HG03520 (cell line): ENCODE data around the gene GSC2.
"Not testable (repeated sequence)": the region's sequence is repeated elsewhere in the genome, so short reads cannot be mapped to it uniquely, and the experiment has no call there.

Experiments
- ATAC-seq: cut with Tn5 transposase; IDR thresholded peaks from one replicate; pipeline ENCODE4 v1.9.1; 2021; ENCODE audit warnings: mild to moderate bottlenecking, moderate library complexity; ENCODE audit not compliant: unreplicated experiment

GSC2 gene

DNA sequence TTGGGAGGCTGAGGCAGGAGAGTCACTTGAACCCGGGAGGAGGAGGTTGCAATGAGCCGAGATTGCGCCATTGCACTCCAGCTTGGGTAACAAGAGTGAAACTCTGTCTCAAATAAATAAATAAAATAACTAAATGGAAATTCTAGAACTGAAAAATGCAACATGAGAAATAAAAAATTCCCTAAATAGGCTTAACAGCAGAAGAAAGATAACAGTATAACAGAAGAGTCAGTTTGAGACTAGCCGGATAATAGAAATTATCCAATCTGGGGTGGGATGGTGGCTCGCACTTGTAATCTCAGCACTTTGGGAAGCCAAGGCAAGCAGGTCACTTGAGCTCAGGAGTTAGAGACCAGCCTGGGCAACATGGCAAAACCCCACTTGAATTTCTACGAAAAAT, 14.3 kb upstream of the GSC2 start:
- ATAC-seq = no peak

DNA sequence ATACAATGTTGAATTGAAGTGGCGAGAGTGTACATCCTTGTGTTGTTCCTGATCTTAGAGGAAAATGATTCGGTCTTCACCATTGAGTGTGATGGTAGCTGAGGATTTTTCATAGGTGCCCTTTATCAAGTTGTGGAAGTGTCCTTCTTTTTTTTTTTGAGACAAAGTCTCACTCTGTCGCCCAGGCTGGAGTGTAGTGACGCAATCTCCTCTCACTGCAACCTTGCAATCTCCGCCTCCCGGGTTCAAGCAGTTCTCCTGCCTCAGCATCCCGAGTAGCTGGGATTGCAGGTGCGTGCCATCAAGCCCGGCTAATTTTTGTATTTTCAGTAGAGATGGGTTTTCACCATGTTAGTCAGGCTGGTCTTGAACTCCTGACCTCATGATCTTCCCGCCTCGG, 8.6 kb upstream of the GSC2 start:
- not testable (repeated sequence) for ATAC-seq

- ATAC-seq = not testable (repeated sequence)
These were observed 6.0 kb upstream of the GSC2 start for GRCh38 chr22:19156109-19156508.

- no peak for ATAC-seq
These were observed 3.1 kb upstream of the GSC2 start for GRCh38 chr22:19152942-19153883.

DNA sequence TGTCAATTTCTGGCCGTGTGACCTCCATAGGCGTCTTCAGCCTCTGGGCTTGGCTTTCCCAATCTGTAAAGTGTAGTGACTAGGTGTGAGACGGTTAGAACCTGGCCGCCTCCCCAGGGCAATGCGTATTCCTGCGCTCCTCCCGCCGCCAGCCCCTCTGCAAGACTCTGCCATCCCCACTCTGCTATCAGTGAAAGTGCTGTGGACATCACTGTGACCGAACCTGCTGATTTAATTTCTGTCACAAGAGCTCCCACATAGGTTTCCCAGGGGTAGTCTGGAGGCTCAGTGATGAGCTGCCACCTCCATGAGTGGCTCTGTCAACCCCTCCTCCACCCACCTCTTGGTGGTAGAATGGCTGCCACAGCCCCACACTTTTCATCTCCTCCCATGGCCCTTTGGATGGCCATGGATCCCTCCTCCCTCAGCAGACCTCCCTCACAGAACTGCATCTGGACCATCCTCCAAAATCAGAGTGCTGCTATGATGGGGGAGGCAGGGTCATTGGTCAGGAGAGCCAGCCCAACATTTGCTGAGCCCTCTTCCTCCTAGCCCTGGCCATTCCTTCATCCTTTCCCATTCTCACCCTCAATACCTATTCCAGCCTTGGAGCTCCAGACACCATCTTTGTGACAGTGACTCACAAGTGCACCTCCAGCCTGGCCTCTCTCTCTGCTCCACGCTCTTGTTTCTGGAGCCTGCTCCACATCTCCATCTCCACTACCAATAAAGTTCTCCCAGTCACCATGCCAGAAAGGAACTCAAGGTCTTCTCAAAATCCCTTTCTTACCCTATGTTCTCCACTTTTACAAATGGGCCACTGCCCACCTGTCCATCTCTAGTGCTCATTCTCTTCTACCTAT, 1.5 kb upstream of the GSC2 start:
- ATAC-seq = no peak

- no peak for ATAC-seq
These were observed 613 bp upstream of the GSC2 start for GRCh38 chr22:19150482-19151328.

DNA sequence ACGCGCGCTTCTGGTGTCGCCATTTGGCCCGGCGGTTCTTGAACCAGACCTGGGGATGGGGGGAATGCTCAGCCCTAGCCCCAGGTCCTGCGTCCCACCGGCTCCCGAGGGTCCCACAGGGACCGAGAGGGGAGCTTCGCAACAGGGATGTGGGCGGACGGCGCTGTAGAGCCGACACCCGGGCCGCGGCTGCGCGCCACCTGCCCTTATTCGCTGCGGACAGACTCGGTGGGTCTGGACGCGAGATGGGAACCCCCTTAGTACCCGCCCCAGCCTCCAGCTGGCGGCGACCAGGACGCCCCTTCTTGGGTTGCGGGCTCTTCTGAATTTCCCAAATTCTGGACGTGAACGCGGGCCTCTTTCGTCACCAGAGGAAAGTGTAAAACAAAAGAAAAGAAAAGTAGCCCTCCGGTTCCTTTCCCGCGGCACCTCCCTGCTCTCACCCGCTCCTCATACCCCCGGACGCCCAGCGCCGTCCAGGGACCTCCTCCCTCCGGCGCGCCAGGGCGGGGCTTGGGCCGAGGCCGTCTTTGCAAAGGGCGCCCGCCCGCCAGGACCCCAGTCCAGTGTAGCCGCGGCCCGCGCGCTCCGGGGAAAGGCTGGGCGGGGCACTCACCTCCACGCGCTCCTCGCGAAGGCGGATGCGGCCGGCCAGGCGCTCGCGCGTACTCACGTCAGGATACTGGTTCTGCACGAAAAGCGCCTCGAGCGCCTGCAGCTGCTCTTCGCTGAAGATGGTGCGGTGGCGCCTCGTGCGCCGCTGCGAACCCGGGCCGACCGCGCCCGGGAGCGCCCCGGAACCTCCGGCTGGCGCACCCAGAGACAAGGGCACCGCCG, 827 bp downstream of the GSC2 start:
- no peak for ATAC-seq

- ATAC-seq = no peak
These were observed 1.6 kb downstream of the GSC2 start for GRCh38 chr22:19148417-19149046.

GRCh38 chr22:19147195-19147780, 2.8 kb downstream of the GSC2 start:
- no peak for ATAC-seq

GRCh38 chr22:19146215-19146968, 3.7 kb downstream of the GSC2 start:
- no peak for ATAC-seq

- ATAC-seq = peak; percentile 5
These were observed 6.1 kb downstream of the GSC2 start for GRCh38 chr22:19143967-19144400.

GRCh38 chr22:19143212-19143611, 6.9 kb downstream of the GSC2 start:
- no peak for ATAC-seq

DNA sequence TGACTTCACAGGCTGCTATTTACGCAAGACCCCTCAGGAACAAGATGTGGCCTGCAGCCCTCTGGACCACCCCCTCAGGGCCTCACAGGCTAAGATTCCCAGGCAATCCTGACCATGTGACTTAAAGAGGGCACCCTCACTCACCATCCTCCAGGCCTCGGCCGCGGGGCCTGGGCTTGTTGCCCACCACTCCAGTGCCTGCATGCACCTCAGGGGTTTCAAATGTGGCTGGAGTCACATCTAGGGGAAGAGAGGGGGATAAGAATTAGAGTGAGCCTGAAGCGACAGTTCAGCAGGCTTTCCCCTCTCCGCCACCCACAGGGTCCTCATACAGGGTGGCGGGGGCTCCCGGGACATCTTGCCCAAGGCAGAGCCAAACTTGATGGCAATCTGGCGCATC, 7.7 kb downstream of the GSC2 start:
- no peak for ATAC-seq

- no peak for ATAC-seq
These were observed 10.1 kb downstream of the GSC2 start for GRCh38 chr22:19139974-19140373.

- ATAC-seq = no peak
These were observed 11.1 kb downstream of the GSC2 start for GRCh38 chr22:19139001-19139356.

- no peak for ATAC-seq
These were observed 11.7 kb downstream of the GSC2 start for GRCh38 chr22:19138217-19139000.

DNA sequence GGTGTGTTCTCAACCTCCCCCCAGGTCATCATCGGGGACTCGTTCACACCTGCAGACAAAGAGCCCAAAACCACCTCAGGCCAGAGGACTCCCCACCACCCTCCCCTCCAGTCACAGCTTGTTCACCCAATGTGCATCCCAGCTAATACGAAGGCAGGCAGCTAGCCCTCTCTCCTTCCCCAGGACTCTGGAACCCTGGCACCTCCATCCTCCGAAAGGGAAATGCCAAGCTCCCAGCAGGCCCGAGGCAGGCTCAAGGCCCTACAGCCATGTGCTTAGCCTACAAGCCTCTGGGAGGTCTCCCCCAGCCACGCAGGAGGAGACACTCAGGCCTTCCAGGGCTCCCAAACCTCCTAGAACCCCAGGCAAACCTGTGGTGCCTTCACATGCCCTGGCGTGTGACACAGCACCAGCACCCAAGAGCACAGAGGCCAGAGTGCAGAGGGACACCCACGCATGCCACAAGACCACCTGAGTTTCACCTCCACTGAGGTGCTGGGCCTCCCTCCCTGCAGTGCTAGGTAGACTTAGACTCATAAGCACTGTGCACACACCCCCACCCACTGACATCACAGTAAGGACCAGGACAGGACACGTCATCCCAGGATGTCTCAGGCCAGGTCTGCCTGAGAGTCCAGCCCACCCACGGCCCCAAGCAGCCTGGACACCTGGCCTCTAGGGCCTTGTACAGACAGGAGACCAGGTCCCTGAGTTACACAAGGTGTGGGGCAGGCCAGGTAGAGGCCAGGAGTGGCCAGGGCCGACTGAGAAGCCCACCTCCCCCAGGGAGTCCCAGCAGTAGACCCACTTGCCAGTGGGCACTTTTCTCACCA, 12.5 kb downstream of the GSC2 start:
- no peak for ATAC-seq
